ENCODE measurements around the gene SNED1. TPM values are rescaled to one million over a fixed set of nuclear protein-coding genes. Genes with fewer than 3 reads are reported as not detected.

SNED1 gene
- total RNA-seq, 1 experiment from 2014 or later, result not detected

DNA sequence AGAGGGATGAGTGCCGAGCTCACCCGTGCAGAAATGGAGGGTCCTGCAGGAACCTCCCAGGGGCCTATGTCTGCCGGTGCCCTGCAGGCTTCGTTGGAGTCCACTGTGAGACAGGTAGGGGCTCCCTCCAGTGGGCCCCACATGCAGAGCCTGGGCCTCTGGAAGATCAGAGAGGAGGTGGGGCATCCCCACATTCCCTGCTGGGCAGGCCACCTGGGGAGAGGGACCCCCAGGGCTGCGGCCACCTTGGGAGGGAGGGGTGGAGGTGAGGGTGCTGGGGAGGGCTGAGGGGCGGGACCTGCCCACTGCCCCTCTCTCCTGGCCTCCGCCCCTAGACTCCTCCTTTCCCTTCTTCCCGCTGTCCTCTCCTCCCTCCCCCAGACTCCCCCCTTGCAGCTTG lies 65.2 kb downstream of the SNED1 start:
- DNase-seq, result no peak
- no peaks in the 10 kb centered on the region for H3K27me3 ChIP-seq (replicated peaks; ENCODE audit: control insufficient read depth, insufficient read depth, low read length)
- no peak overlapping the region for H3K27ac Mint-ChIP-seq (ENCODE audit: unreplicated experiment)
- ChIA-PET POLR2A (no interaction called here), CTCF (no interaction called here)
- no peaks in the 10 kb centered on the region for H3K36me3 Mint-ChIP-seq (ENCODE audit: insufficient read depth, unreplicated experiment)
- H3K4me1 Mint-ChIP-seq (ENCODE audit: low read depth, unreplicated experiment), result no peaks in the 10 kb centered on the region
- H3K4me3 ChIP-seq (ENCODE audit: low read depth, low read length), result peak overlapping the region; percentile 22
- no peaks in the 10 kb centered on the region for H3K9me3 Mint-ChIP-seq (ENCODE audit: unreplicated experiment)
- no peaks in the 10 kb centered on the region for H3K36me3 ChIP-seq (ENCODE audit: control insufficient read depth, insufficient read depth, low read length)
- peak overlapping the region; percentile 62 for H3K4me3 Mint-ChIP-seq (ENCODE audit: unreplicated experiment)
- no peaks in the 10 kb centered on the region for H3K9me3 ChIP-seq
- TF ChIP-seq, protein P1, sequence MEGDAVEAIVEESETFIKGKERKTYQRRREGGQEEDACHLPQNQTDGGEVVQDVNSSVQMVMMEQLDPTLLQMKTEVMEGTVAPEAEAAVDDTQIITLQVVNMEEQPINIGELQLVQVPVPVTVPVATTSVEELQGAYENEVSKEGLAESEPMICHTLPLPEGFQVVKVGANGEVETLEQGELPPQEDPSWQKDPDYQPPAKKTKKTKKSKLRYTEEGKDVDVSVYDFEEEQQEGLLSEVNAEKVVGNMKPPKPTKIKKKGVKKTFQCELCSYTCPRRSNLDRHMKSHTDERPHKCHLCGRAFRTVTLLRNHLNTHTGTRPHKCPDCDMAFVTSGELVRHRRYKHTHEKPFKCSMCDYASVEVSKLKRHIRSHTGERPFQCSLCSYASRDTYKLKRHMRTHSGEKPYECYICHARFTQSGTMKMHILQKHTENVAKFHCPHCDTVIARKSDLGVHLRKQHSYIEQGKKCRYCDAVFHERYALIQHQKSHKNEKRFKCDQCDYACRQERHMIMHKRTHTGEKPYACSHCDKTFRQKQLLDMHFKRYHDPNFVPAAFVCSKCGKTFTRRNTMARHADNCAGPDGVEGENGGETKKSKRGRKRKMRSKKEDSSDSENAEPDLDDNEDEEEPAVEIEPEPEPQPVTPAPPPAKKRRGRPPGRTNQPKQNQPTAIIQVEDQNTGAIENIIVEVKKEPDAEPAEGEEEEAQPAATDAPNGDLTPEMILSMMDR (IDR thresholded peaks at IDR 0.05; ENCODE audit: insufficient read depth in 1 of 2, low read depth in 1 of 2, low read length in 1 of 2, severe bottlenecking in 1 of 2, unreplicated experiment in 1 of 2), result peak in 1 of 2 experiments; percentile 24
- intact Hi-C loops (cut with micrococcal nuclease; ENCODE audit: unreplicated experiment), result loop anchor here (5.0 kb wide), 1 partner anchor 211 kb away; no protein-coding TSS in a partner anchor
- peaks cover 6% of the 10 kb centered on the region for H3K27me3 Mint-ChIP-seq (ENCODE audit: insufficient read depth, unreplicated experiment)
- BruUV-seq (replicated peaks), result no TSS peak
- H3K4me1 ChIP-seq, result no peaks in the 10 kb centered on the region

DNA sequence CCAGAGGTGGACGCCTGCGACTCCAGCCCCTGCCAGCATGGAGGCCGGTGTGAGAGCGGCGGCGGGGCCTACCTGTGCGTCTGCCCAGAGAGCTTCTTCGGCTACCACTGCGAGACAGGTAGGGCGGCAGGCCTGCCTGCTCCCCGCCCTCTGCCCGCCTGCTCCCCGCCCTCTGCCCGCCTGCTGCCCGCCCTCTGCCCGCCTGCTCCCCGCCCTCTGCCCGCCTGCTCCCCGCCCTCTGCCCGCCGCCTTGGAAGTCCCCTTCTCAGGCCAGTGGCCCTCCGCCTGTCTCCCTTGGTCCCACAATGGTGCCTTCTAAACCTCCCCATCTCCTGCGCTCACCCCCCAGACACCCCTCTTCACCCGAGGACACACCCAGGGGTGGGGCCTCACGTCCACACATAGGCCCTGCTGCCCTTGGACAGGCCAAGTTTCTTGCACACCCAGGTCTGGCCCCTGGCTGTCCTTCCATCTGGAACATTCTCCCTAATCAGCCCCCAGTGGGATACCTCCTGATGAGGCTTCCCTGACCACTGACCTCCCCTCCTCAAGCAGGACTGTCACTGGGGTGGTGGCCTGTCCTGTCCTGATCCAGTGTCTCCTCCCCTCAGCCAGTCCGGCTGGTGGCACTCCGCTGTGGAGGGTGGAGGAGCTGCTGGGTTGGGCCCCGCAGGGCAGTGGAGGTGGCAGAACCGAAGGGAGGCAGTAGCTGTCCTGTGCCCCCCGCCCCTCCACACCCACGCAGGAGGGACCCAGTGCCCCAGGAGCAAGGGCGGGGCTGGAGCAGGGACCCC lies 65.8 kb downstream of the SNED1 start:
- no TSS peak for BruUV-seq (replicated peaks)
- no peaks in the 10 kb centered on the region for H3K9me3 Mint-ChIP-seq (ENCODE audit: unreplicated experiment)
- Histone ChIP-seq H3K27me3 (replicated peaks; ENCODE audit: control insufficient read depth, insufficient read depth, low read length) (no peaks in the 10 kb centered on the region), H3K36me3 (ENCODE audit: control insufficient read depth, insufficient read depth, low read length) (no peaks in the 10 kb centered on the region), H3K9me3 (no peaks in the 10 kb centered on the region), H3K4me3 (ENCODE audit: low read depth, low read length) (peak overlapping the region; percentile 22), H3K4me1 (no peaks in the 10 kb centered on the region)
- no peaks in the 10 kb centered on the region for H3K4me1 Mint-ChIP-seq (ENCODE audit: low read depth, unreplicated experiment)
- intact Hi-C loops (cut with micrococcal nuclease; ENCODE audit: unreplicated experiment), result loop anchor here (5.0 kb wide), 1 partner anchor 212 kb away; no protein-coding TSS in a partner anchor
- TF ChIP-seq, protein P1 (IDR thresholded peaks at IDR 0.05; ENCODE audit: insufficient read depth in 1 of 2, low read depth in 1 of 2, low read length in 1 of 2, severe bottlenecking in 1 of 2, unreplicated experiment in 1 of 2), result no peak
- ChIA-PET CTCF (no interaction called here), POLR2A (no interaction called here)
- peak overlapping the region; percentile 62 for H3K4me3 Mint-ChIP-seq (ENCODE audit: unreplicated experiment)
- no peak overlapping the region for H3K27ac Mint-ChIP-seq (ENCODE audit: unreplicated experiment)
- peak in 1 of 2 experiments; percentile 28 for DNase-seq
- no peaks in the 10 kb centered on the region for H3K36me3 Mint-ChIP-seq (ENCODE audit: insufficient read depth, unreplicated experiment)
- H3K27me3 Mint-ChIP-seq (ENCODE audit: insufficient read depth, unreplicated experiment), result peaks cover 6% of the 10 kb centered on the region

DNA sequence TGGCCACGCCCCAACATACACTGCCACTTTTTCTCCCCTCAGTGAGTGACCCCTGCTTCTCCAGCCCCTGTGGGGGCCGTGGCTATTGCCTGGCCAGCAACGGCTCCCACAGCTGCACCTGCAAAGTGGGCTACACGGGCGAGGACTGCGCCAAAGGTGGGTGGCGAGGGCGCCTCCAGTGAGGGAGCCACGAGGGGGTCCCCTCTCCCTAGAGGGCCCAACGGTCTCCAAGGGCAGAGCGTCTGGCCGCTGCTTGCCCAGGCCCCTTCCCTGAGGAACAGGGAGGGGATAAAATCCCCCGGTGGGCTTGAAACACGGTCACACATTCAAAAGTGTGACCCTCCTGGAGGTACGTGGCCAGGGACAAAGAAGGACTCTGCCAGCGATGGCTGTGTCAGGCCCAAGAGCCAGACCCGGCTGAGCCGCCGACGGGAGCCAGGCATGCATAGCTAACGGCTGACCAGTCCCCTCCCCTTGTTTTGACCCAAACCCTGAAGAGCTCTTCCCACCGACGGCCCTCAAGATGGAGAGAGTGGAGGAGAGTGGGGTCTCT lies 66.5 kb downstream of the SNED1 start:
- intact Hi-C loops (cut with micrococcal nuclease; ENCODE audit: unreplicated experiment), result loop anchor here (5.0 kb wide), 1 partner anchor 213 kb away; no protein-coding TSS in a partner anchor
- H3K36me3 ChIP-seq (ENCODE audit: control insufficient read depth, insufficient read depth, low read length), result no peaks in the 10 kb centered on the region
- peaks cover 4% of the 10 kb centered on the region for H3K27me3 Mint-ChIP-seq (ENCODE audit: insufficient read depth, unreplicated experiment)
- TF ChIP-seq, protein P1 (IDR thresholded peaks at IDR 0.05; ENCODE audit: insufficient read depth in 1 of 2, low read depth in 1 of 2, low read length in 1 of 2, severe bottlenecking in 1 of 2, unreplicated experiment in 1 of 2), result no peak
- no peaks in the 10 kb centered on the region for H3K9me3 ChIP-seq
- DNase-seq, result no peak
- POLR2A ChIA-PET, result interaction anchor here (0.6 kb wide), 1 partner anchor 307 kb away, joined by 7 read pairs; no protein-coding TSS in a partner anchor
- no peak overlapping the region for H3K27ac Mint-ChIP-seq (ENCODE audit: unreplicated experiment)
- H3K36me3 Mint-ChIP-seq (ENCODE audit: insufficient read depth, unreplicated experiment), result no peaks in the 10 kb centered on the region
- no TSS peak for BruUV-seq (replicated peaks)
- H3K27me3 ChIP-seq (replicated peaks; ENCODE audit: control insufficient read depth, insufficient read depth, low read length), result no peaks in the 10 kb centered on the region
- H3K9me3 Mint-ChIP-seq (ENCODE audit: unreplicated experiment), result no peaks in the 10 kb centered on the region
- CTCF ChIA-PET, result no interaction called here
- no peaks in the 10 kb centered on the region for H3K4me1 Mint-ChIP-seq (ENCODE audit: low read depth, unreplicated experiment)
- no peak overlapping the region for H3K4me3 Mint-ChIP-seq (ENCODE audit: unreplicated experiment)
- H3K4me3 ChIP-seq (ENCODE audit: low read depth, low read length), result no peak overlapping the region
- H3K4me1 ChIP-seq, result no peaks in the 10 kb centered on the region
